BJ (cell line): ENCODE data around the gene LRRC8D. TPM values are rescaled to one million over a fixed set of nuclear protein-coding genes. Genes with fewer than 3 reads are reported as not detected.

Source experiments
- CTCF ChIA-PET: fragments of 350-600 bp; formaldehyde crosslinking; extraction: SDS; loops from one replicate; lab custom pipeline; 2021; ENCODE audit warnings: antibody characterized with exemption, inconsistent platforms; lab: Yijun Ruan, JAX
- POLR2A ChIA-PET: fragments of 300-600 bp; sonication (Branson Sonifier 250); formaldehyde crosslinking; extraction: SDS; loops from one replicate; lab custom pipeline; 2021; ENCODE audit warnings: antibody characterized with exemption; lab: Charles Lee
- DNase-seq: peaks from one replicate; pipeline ENCODE4 v3.0.0-alpha.2; 2011; ENCODE audit warnings: low read depth
- H3K27me3 ChIP-seq: 2 replicates; pipeline ENCODE4 v1.6.0; 2011; ENCODE audit warnings: low read length; ENCODE audit not compliant: control insufficient read depth, insufficient read depth
- H3K36me3 ChIP-seq: 2 replicates; pipeline ENCODE4 v1.5.1; 2011; ENCODE audit warnings: low read length; ENCODE audit not compliant: control insufficient read depth, insufficient read depth
- H3K4me3 ChIP-seq: 2 replicates; pipeline ENCODE4 v1.5.1; 2011; ENCODE audit warnings: low read depth, mild to moderate bottlenecking, control low read depth, low read length
- CTCF ChIP-seq: IDR thresholded peaks from 2 replicates; pipeline ENCODE4 v1.5.1; 2011; ENCODE audit warnings: low read depth, mild to moderate bottlenecking, control low read depth, inconsistent platforms, low read length, moderate library complexity; ENCODE audit not compliant: insufficient read depth
- polyA plus RNA-seq: library from polyadenylated mRNA; depleted of rRNA; stranded (reverse); fragments of >200 nt; gene quantifications from 2 replicates; pipeline ENCODE4 v1.2.3, GENCODE V29; 2011

Gene LRRC8D
- polyA plus RNA-seq, 1 experiment = 51.9 TPM

- no peak for TF ChIP-seq CTCF
- Histone ChIP-seq H3K4me3 (no peak overlapping the region), H3K36me3 (no peaks in the 10 kb centered on the region), H3K27me3 (no peaks in the 10 kb centered on the region; the same call in 1 of the 2 replicates)
- POLR2A ChIA-PET = interaction anchor here (0.6 kb wide), 1 partner anchor 17 kb away, joined by 3 read pairs; no protein-coding TSS in a partner anchor
- CTCF ChIA-PET = interaction anchor here (1.7 to 6.4 kb wide), 3 partner anchors 19 to 185 kb away, joined by 6 to 73 read pairs (median 7); partner anchors contain the start of gene LRRC8D
- DNase-seq = no peak
Observed at GRCh38 chr1:89802051-89802450, 18.8 kb upstream of the LRRC8D start.

GRCh38 chr1:89802841-89803240 lies 18.0 kb upstream of the LRRC8D start:
- Histone ChIP-seq H3K36me3 (no peaks in the 10 kb centered on the region), H3K27me3 (no peaks in the 10 kb centered on the region; the same call in 1 of the 2 replicates), H3K4me3 (no peak overlapping the region)
- no peak for DNase-seq
- no peak for TF ChIP-seq CTCF
- ChIA-PET POLR2A (no interaction called here), CTCF (interaction anchor here (1.9 to 6.4 kb wide), 2 partner anchors 18 to 184 kb away, joined by 7 to 73 read pairs; partner anchors contain the start of gene LRRC8D)

GRCh38 chr1:89804642-89805237 lies 16.1 kb upstream of the LRRC8D start:
- Histone ChIP-seq H3K27me3 (no peaks in the 10 kb centered on the region; the same call in 1 of the 2 replicates), H3K4me3 (no peak overlapping the region), H3K36me3 (no peaks in the 10 kb centered on the region)
- DNase-seq = peak; percentile 44
- CTCF ChIA-PET = interaction anchor here (0.5 to 6.4 kb wide), 23 partner anchors 8 to 196 kb away, joined by 3 to 73 read pairs (median 4); partner anchors contain the start of gene LRRC8D
- peak; percentile 91 for TF ChIP-seq CTCF
- POLR2A ChIA-PET = no interaction called here

GRCh38 chr1:89806616-89807015 lies 14.2 kb upstream of the LRRC8D start:
- no peak for TF ChIP-seq CTCF
- H3K4me3 ChIP-seq = no peak overlapping the region
- ChIA-PET CTCF (interaction anchor here (1.5 kb wide), 1 partner anchor 37 kb away, joined by 4 read pairs; no protein-coding TSS in a partner anchor), POLR2A (no interaction called here)
- no peak for DNase-seq
- H3K36me3 ChIP-seq = no peaks in the 10 kb centered on the region
- H3K27me3 ChIP-seq = no peaks in the 10 kb centered on the region; the same call in 1 of the 2 replicates

- TF ChIP-seq CTCF = no peak
- ChIA-PET POLR2A (no interaction called here), CTCF (interaction anchor here (0.9 to 3.8 kb wide), 4 partner anchors 11 to 181 kb away, joined by 3 to 17 read pairs (median 8); no protein-coding TSS in a partner anchor)
- H3K36me3 ChIP-seq = no peaks in the 10 kb centered on the region
- no peaks in the 10 kb centered on the region; the same call in 1 of the 2 replicates for H3K27me3 ChIP-seq
- no peak overlapping the region for H3K4me3 ChIP-seq
- DNase-seq = no peak
Observed at GRCh38 chr1:89807503-89807902, 13.3 kb upstream of the LRRC8D start.
